ENCODE results near the gene TTC31. TPM values are rescaled to one million over a fixed set of nuclear protein-coding genes. Genes with fewer than 3 reads are reported as not detected.

The TTC31 gene
- total and polyA plus RNA-seq, 7 donors = 5.4 to 13.2 (median 9.4) TPM

GRCh38 chr2:74524005-74524404 is 41.1 kb downstream of the TTC31 start:
- DNase-seq (no peak), ATAC-seq (no peak)
- Histone ChIP-seq H3K27ac (no peak overlapping the region), H3K36me3 (ENCODE audit: insufficient read depth in 1 of 2, low read depth in 1 of 2) (peaks cover 8 to 31% of the 10 kb centered on the region in 2 donors), H3K4me3 (no peak overlapping the region), H3K27me3 (ENCODE audit: insufficient read depth in 3 of 3, low read length in 2 of 3) (peaks cover 0 to 16% (median 4%) of the 10 kb centered on the region in 3 donors), H3K9me3 (no peaks in the 10 kb centered on the region), H3K4me1 (peaks cover 7% of the 10 kb centered on the region)
- TF ChIP-seq CTCF (IDR thresholded peaks at IDR 0.05) = no peak
- intact Hi-C loops (cut with DNase I) = no loop called here
- WGBS, 3 donors = 78 to 83% (median 83%) methylated on average over 9 of the region's 9 CpGs

GRCh38 chr2:74524955-74525716 is 42.3 kb downstream of the TTC31 start:
- ATAC-seq = no peak
- WGBS, 3 donors = 89 to 90% (median 90%) methylated on average over 10 of the region's 10 CpGs
- H3K9me3 ChIP-seq = no peaks in the 10 kb centered on the region
- no peak for TF ChIP-seq CTCF (IDR thresholded peaks at IDR 0.05)
- no peak overlapping the region for H3K4me3 ChIP-seq
- peaks cover 7% of the 10 kb centered on the region for H3K4me1 ChIP-seq
- peaks cover 8 to 31% of the 10 kb centered on the region in 2 donors for H3K36me3 ChIP-seq (ENCODE audit: insufficient read depth in 1 of 2, low read depth in 1 of 2)
- no peak for DNase-seq
- H3K27me3 ChIP-seq (ENCODE audit: insufficient read depth in 3 of 3, low read length in 2 of 3) = peaks cover 0 to 6% (median 0%) of the 10 kb centered on the region in 3 donors
- intact Hi-C loops (cut with DNase I) = no loop called here
- H3K27ac ChIP-seq = no peak overlapping the region

GRCh38 chr2:74525717-74526648 is 43.1 kb downstream of the TTC31 start, which contains the start of gene DQX1:
Gene DQX1 (minus strand): TSS chr2:74526231. CDS start chr2:74525729, 502 bp downstream.
- H3K4me3 ChIP-seq = no peak within 1 kb of the TSS
- DNase-seq (no peak), ATAC-seq (no peak)
- intact Hi-C loops (cut with DNase I) = no loop called here
- H3K27me3 ChIP-seq (ENCODE audit: insufficient read depth in 3 of 3, low read length in 2 of 3) = no peaks in the 10 kb centered on the region
- peaks cover 8 to 33% of the 10 kb centered on the region in 2 donors for H3K36me3 ChIP-seq (ENCODE audit: insufficient read depth in 1 of 2, low read depth in 1 of 2)
- 85 to 89% (median 88%) methylated on average over 11 of the region's 11 CpGs for WGBS, 3 donors
- peaks cover 12% of the 10 kb centered on the region for H3K4me1 ChIP-seq
- H3K9me3 ChIP-seq = no peaks in the 10 kb centered on the region
- no peak within 1 kb of the TSS for H3K27ac ChIP-seq
- no peak for TF ChIP-seq CTCF (IDR thresholded peaks at IDR 0.05)

GRCh38 chr2:74526649-74527230 is 43.9 kb downstream of the TTC31 start:
- TF ChIP-seq CTCF (IDR thresholded peaks at IDR 0.05) = no peak
- no peak overlapping the region for H3K4me3 ChIP-seq
- peaks cover 20% of the 10 kb centered on the region for H3K4me1 ChIP-seq
- peaks cover 8 to 41% of the 10 kb centered on the region in 2 donors for H3K36me3 ChIP-seq (ENCODE audit: insufficient read depth in 1 of 2, low read depth in 1 of 2)
- ATAC-seq (no peak), DNase-seq (no peak)
- intact Hi-C loops (cut with DNase I) = no loop called here
- H3K27ac ChIP-seq = no peak overlapping the region
- H3K9me3 ChIP-seq = no peaks in the 10 kb centered on the region
- 97 to 99% (median 97%) methylated on average over 11 of the region's 11 CpGs for WGBS, 3 donors
- H3K27me3 ChIP-seq (ENCODE audit: insufficient read depth in 3 of 3, low read length in 2 of 3) = no peaks in the 10 kb centered on the region
